LNCAP (cell line): Measurements from ENCODE around the gene UGDH.

Experiments
- CTCF ChIP-seq: fragments of 450-650 bp; IDR thresholded peaks from 2 replicates; pipeline ENCODE4 v1.5.1; 2017; ENCODE audit warnings: mild to moderate bottlenecking

The UGDH gene

GRCh38 chr4:39526765-39527295, 409 bp downstream of the UGDH start:
- no peak for TF ChIP-seq CTCF

GRCh38 chr4:39525822-39526690, 1.2 kb downstream of the UGDH start:
- TF ChIP-seq CTCF, result no peak

GRCh38 chr4:39524161-39524957, 2.9 kb downstream of the UGDH start:
- no peak for TF ChIP-seq CTCF

- TF ChIP-seq CTCF, result no peak
Measured at GRCh38 chr4:39522068-39522467, 5.2 kb downstream of the UGDH start.

GRCh38 chr4:39521253-39521919, 5.9 kb downstream of the UGDH start:
- TF ChIP-seq CTCF, result no peak

GRCh38 chr4:39518484-39518883, 8.8 kb downstream of the UGDH start:
- no peak for TF ChIP-seq CTCF

- no peak for TF ChIP-seq CTCF
Measured at GRCh38 chr4:39516407-39516966, 10.8 kb downstream of the UGDH start.
